Fibroblast of skin of right biceps (primary cell): ENCODE measurements around the gene ZDHHC14.
"Not testable (repeated sequence)": the region's sequence is repeated elsewhere in the genome, so short reads cannot be mapped to it uniquely, and the experiment has no call there.

Experiments
- DNase-seq: peaks from one replicate; pipeline ENCODE4 v3.0.0-alpha.2; 2013

ZDHHC14 gene

GRCh38 chr6:157556671-157557430, 175.9 kb downstream of the ZDHHC14 start:
- DNase-seq: no peak

- no peak for DNase-seq
These were observed 176.6 kb downstream of the ZDHHC14 start for GRCh38 chr6:157557559-157557958.

DNA sequence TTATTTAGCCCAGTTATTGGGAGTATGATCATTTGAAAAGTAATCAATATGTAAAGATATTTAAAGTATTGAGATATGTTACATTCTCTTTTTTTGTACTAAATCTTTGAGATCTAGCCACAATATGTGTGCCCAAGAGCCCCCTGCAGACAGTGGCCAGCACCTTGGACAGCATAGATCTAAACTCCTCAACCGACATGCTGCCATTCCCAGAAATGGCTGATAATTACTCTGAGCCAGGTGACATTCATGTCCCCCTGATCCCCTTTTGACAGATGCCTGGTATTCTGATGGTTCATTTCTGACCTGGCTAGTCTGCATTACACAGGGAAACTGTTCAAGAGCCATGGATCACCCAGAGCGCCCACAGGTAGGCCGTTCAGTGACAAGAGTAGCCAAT, 177.1 kb downstream of the ZDHHC14 start:
- no peak for DNase-seq

GRCh38 chr6:157558487-157559200, 177.7 kb downstream of the ZDHHC14 start:
- DNase-seq: no peak

GRCh38 chr6:157559201-157559756, 178.3 kb downstream of the ZDHHC14 start:
- no peak for DNase-seq

DNA sequence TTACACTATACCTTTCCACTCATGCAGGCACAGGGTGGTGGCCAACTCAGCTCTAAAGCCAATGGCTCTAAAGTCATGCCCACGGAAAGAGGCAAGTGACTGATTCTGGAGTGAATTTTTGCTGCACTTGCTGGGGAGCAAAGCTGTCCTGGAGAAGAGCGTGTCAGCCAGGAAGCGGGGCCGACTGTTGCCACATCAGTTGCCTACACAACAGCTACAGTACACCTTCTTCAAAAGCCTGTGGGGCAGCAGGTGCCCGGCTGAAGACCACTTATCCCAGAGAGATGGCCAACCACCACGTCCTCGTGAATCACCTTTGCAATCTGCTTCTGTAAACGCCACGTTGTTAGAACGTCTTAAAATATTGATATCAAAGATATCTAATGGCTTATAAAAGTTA, 179.1 kb downstream of the ZDHHC14 start:
- DNase-seq: not testable (repeated sequence)

GRCh38 chr6:157560691-157561413, 179.9 kb downstream of the ZDHHC14 start:
- DNase-seq: no peak

DNA sequence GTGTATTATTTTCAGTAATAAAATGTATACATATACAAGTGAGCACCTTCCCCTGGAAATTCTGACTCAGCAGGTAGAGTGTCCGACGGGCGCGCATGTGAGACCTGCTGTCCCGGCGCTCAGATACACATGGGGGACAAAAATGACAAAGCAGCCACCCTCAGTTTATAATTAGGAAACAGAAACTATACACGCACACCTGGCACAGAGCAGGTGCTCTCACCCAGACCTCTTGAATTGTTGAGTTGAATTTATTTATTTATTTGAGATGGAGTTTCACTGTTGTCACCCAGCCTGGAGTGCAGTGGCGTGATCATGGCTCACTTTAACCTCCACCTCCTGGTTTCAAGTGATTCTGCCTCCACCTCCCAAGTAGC, 180.4 kb downstream of the ZDHHC14 start:
- DNase-seq: no peak

- no peak for DNase-seq
These were observed 181.2 kb downstream of the ZDHHC14 start for GRCh38 chr6:157561929-157562810.

- DNase-seq: no peak
These were observed 182.0 kb downstream of the ZDHHC14 start for GRCh38 chr6:157562997-157563396.

- peak; percentile 5 for DNase-seq
These were observed 182.8 kb downstream of the ZDHHC14 start for GRCh38 chr6:157563611-157564284.

- DNase-seq: no peak
These were observed 187.7 kb downstream of the ZDHHC14 start for GRCh38 chr6:157568702-157569101.

DNA sequence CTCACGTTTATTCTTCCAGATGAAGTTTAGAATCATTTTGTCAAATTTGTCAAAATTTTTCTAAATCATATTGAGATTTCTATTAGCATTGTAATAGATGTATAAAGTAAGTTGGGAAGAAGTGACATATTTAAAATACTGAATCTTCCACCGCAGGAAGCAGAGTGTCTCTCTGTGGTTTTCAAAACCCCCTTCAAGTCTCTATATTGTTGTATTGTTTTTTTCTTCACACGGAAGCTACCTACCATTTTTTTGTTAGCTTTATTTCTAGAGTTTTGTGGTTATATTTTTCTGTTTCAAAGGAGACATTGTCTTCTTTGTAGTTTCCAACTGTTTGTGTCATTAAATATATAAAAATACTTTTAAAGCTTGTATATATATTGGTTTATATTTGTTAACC, 188.6 kb downstream of the ZDHHC14 start:
- no peak for DNase-seq

DNA sequence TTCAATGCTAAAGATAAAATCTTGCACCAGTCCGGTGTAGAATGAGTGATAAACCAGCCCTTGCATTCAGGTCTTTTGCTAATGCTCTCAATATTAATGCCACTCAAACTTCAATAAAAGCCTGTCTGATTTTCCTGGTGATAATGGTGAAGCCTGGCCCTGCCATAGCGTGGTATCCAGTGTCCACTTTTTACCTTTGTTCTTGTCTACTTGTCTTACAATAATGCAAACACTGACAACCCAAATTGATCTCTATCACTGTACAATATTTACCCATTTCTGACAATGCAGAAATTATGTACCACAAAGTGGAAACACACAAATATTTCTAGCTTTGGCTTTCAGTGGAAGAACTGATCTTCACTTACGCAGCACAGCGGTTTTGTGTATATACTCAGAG, 189.1 kb downstream of the ZDHHC14 start:
- DNase-seq: no peak

DNA sequence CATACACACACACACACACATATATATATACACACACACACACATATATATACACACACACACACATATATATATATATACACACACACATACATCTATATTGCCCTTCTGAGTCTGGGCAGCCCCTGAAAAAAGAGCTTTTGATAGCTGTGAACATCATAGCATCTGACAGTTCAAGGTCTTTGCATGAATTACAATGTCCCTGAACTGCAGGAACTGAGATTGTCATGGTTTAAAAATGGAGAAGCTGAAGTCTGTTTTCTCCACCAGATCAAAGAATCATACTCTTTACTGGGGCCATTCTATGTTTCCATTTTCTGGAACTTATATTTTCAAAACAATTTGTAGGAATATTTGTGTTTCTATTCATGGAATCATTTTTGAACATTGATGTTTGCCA, 189.8 kb downstream of the ZDHHC14 start:
- DNase-seq: no peak

DNA sequence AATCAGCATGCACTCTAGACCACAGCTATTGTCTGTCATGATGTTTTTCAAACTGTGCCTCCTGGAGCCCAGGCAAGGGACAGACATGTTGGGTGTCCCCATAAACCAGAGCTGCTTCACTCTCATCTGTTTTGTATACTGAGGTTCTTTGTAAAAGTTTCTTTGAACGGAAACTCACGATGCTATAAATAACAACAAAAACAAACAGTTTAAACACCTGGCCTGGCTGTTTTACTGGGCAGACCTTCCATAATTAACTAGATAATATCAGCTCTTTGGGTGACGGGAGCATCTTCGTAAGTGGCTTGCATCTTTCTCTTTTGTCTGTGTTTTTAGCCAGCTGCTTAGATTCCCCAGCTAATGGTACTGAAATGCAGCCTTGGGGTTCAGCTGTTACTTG, 190.3 kb downstream of the ZDHHC14 start:
- DNase-seq: no peak

- no peak for DNase-seq
These were observed 191.0 kb downstream of the ZDHHC14 start for GRCh38 chr6:157571950-157572349.

DNA sequence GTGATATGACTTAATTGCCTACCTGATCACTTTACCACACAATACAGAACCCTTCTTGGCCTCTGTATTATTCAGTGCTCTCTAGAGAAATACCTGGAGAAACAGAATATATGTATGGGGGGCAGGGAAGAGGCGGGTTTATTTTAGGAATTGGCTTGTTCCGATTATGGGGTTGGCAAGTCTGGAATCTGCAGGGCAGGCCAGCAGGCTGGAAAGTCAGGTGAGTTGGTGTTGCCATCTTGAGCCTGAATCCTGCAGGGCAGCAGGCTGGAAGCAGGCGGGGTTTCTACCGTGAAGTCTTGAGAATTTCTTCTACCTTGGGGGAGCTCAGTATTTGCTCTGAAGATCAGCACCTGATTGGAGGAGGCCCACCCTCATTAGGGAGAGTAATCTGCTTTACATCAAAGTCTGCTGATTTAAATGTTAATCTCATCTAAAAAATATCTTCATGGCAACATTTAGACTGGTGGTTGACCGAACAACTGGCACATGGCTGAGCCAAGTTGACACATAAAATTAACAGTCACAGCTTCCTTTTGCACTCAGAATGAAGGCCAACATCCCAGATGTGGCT, 193.9 kb downstream of the ZDHHC14 start:
- no peak for DNase-seq

GRCh38 chr6:157575436-157576145, 194.6 kb downstream of the ZDHHC14 start:
- no peak for DNase-seq

DNA sequence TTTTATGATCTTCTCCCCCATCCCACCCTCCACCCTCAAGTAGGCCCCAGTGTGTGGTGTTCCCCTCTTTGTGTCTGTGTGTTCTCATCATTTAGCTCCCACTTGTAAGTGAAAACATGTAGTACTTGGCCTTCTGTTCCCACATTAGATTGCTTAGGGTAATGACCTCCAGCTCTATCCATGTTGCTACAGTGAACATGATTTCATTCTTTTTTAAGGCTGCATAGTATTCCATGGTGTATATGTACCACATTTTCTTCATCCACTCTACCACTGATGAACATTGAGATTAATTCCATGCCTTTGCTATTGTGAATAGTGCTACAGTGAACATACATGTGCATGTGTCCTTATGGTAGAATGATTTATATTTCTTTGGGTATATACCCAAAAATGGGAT, 196.0 kb downstream of the ZDHHC14 start:
- DNase-seq: not testable (repeated sequence)

DNA sequence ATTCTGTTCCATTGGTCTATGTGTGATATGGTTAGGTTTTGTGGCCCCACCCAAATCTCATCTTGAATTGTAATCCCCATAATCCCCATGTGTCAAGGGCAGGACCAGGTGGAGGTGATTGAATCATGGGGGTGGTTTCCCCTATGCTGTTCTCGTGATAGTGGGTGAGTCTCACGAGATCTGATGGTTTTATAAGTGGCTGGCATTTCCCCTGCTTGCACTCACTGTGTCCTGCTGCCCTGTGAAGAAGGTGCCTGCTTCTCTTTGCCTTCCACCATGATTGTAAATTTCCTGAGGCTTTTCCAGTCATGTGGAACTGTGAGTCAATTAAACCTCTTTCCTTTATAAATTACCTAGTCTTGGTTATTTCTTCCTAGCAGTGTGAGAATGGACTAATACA, 197.5 kb downstream of the ZDHHC14 start:
- DNase-seq: not testable (repeated sequence)
